ENCODE results near the gene SDK1.

- TF ChIP-seq, protein P1, sequence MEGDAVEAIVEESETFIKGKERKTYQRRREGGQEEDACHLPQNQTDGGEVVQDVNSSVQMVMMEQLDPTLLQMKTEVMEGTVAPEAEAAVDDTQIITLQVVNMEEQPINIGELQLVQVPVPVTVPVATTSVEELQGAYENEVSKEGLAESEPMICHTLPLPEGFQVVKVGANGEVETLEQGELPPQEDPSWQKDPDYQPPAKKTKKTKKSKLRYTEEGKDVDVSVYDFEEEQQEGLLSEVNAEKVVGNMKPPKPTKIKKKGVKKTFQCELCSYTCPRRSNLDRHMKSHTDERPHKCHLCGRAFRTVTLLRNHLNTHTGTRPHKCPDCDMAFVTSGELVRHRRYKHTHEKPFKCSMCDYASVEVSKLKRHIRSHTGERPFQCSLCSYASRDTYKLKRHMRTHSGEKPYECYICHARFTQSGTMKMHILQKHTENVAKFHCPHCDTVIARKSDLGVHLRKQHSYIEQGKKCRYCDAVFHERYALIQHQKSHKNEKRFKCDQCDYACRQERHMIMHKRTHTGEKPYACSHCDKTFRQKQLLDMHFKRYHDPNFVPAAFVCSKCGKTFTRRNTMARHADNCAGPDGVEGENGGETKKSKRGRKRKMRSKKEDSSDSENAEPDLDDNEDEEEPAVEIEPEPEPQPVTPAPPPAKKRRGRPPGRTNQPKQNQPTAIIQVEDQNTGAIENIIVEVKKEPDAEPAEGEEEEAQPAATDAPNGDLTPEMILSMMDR (IDR thresholded peaks at IDR 0.05), result no peak
- TF ChIP-seq POLR2A (IDR thresholded peaks at IDR 0.05) (no peak), POLR2AphosphoS5 (IDR thresholded peaks at IDR 0.05) (no peak), EP300 (IDR thresholded peaks at IDR 0.05) (no peak)
These were observed 924.3 kb downstream of the SDK1 start for GRCh38 chr7:4225361-4225771.
